ENCODE results near the gene PEX3. TPM values are rescaled to one million over a fixed set of nuclear protein-coding genes. Genes with fewer than 3 reads are reported as not detected.

Gene PEX3, protein sequence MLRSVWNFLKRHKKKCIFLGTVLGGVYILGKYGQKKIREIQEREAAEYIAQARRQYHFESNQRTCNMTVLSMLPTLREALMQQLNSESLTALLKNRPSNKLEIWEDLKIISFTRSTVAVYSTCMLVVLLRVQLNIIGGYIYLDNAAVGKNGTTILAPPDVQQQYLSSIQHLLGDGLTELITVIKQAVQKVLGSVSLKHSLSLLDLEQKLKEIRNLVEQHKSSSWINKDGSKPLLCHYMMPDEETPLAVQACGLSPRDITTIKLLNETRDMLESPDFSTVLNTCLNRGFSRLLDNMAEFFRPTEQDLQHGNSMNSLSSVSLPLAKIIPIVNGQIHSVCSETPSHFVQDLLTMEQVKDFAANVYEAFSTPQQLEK
- total RNA-seq (2012; rRNA removed) (13.3 and 16.4 TPM in 2 replicates), polyA plus RNA-seq (2012; rRNA removed) (13.7 and 15.1 TPM in 2 replicates), Bru-seq, nascent RNA (percentile 62 among the genes with signal in this experiment), BruChase-seq, experiment 1, labeled RNA remaining after a 6-hour chase (percentile 64 among the genes with signal in this experiment), BruChase-seq, experiment 2, labeled RNA remaining after a 2-hour chase (percentile 73 among the genes with signal in this experiment)
- polyA plus RNA-seq (2012; cell fraction: cytosol; rRNA removed) = 2.5 and 3.5 TPM in 2 replicates
- polyA plus RNA-seq (2012; cell fraction: nucleus; rRNA removed; ENCODE audit: low replicate concordance) = 1.1 and 9.8 TPM in 2 replicates
- long read RNA-seq, transcript PEX3-201 (12 exons, 1,969 nt) = major isoform, 28 of 34 reads
- long read RNA-seq, partial matches to known transcripts = 0 of 34 reads
- long read RNA-seq, other reads (novel, unspliced or antisense) = 6 of 34 reads

- H3K4me1 ChIP-seq (ENCODE audit: control insufficient read depth, insufficient read depth, low read length) = peaks cover 5% of the 10 kb centered on the region
- peak within 1 kb of the TSS; percentile 75 for H3K4me3 ChIP-seq (ENCODE audit: insufficient read depth, low read depth, low read length)
- peak within 1 kb of the TSS; percentile 42; the same call in 1 of the 2 replicates for H2BK20ac ChIP-seq (ENCODE audit: low read depth, low read length)
- peak within 1 kb of the TSS; percentile 70 to 93 for H4K8ac ChIP-seq (ENCODE audit: low read depth in 2 of 2, low read length in 2 of 2)
- H3K9ac ChIP-seq (ENCODE audit: low read depth, low read length) = peak within 1 kb of the TSS; percentile 87
- H3K36me3 ChIP-seq (ENCODE audit: control insufficient read depth, insufficient read depth, low read length) = peaks cover 2% of the 10 kb centered on the region; the same call in 1 of the 2 replicates
- no TSS peak for BruUV-seq (replicated peaks)
- peak within 1 kb of the TSS; percentile 71 for H3K27ac ChIP-seq (ENCODE audit: insufficient read depth, low read length)
- H3K27me3 ChIP-seq (ENCODE audit: control insufficient read depth, insufficient read depth, low read length) = no peaks in the 10 kb centered on the region
- H3K9me1 ChIP-seq (ENCODE audit: insufficient read depth, low read length) = no peaks in the 10 kb centered on the region
- in situ Hi-C loops (cut with MboI; ENCODE audit: low sequenced_read_pairs) = no loop called here
- intact Hi-C loops (cut with micrococcal nuclease) = loop anchor here (5.0 kb wide), 1 partner anchor 107 kb away; no protein-coding TSS in a partner anchor
- DNase-seq (peak; percentile 92), ATAC-seq (ENCODE audit: low read depth) (peak; percentile 99)
- CTCF ChIA-PET = interaction anchor here (0.6 kb wide), 2 partner anchors 34 to 863 kb away, joined by 3 to 9 read pairs; no protein-coding TSS in a partner anchor
- dilution Hi-C loops (cut with HindIII; ENCODE audit: low sequenced_read_pairs, unreplicated experiment) = no loop called here
- peak within 1 kb of the TSS; percentile 49 for H4K91ac ChIP-seq (ENCODE audit: insufficient read depth, low read depth, low read length)
- no peaks in the 10 kb centered on the region for H3K9me3 ChIP-seq (ENCODE audit: control insufficient read depth, insufficient read depth, low read length)
- H2AK5ac ChIP-seq (ENCODE audit: low read depth, low read length) = peak within 1 kb of the TSS; percentile 61; the same call in 1 of the 2 replicates
- H3K4me2 ChIP-seq (ENCODE audit: low read depth, low read length) = peak within 1 kb of the TSS; percentile 99
- H3K56ac ChIP-seq (ENCODE audit: extremely low read depth, insufficient read depth, low read length) = peak within 1 kb of the TSS; percentile 89
- H4K5ac ChIP-seq (ENCODE audit: low read depth, low read length) = peak within 1 kb of the TSS; percentile 44
- H4K20me1 ChIP-seq (ENCODE audit: insufficient read depth, low read length) = no peaks in the 10 kb centered on the region
- 2% methylated on average over 12 of the region's 56 CpGs; no CpG with 5 or more reads in 1 of the 2 experiments for WGBS, 2 experiments (ENCODE audit: extremely low coverage in 2 of 2, insufficient read length in 1 of 2)
- H3K18ac ChIP-seq (ENCODE audit: low read depth, low read length) = peak within 1 kb of the TSS; percentile 30
- H2BK15ac ChIP-seq (ENCODE audit: low read depth, low read length) = peak within 1 kb of the TSS; percentile 43; the same call in 1 of the 3 replicates
- peak within 1 kb of the TSS; percentile 91 for H3K23ac ChIP-seq (ENCODE audit: low read depth, low read length)
- peak within 1 kb of the TSS; percentile 93 for H2AFZ ChIP-seq (replicated peaks; ENCODE audit: low read length, poor library complexity)
- H2BK5ac ChIP-seq (ENCODE audit: low read depth, low read length, poor library complexity, severe bottlenecking) = peak within 1 kb of the TSS; percentile 47
- H3K79me1 ChIP-seq (ENCODE audit: low read depth in 1 of 2, low read length in 2 of 2) = peaks cover 11 to 41% of the 10 kb centered on the region in 2 experiments; a peak in 3 of 4 replicates
- H3K14ac ChIP-seq (replicated peaks; ENCODE audit: low read depth, low read length) = peak within 1 kb of the TSS; percentile 78
- peak within 1 kb of the TSS; percentile 81 for H2AK9ac ChIP-seq (replicated peaks; ENCODE audit: low read depth, low read length, poor library complexity)
- peak within 1 kb of the TSS; percentile 74 for H2BK120ac ChIP-seq (ENCODE audit: low read depth, low read length)
- POLR2A ChIA-PET (ENCODE audit: unreplicated experiment) = interaction anchor here (0.6 kb wide), 3 partner anchors 297 to 1186 kb away, joined by 4 to 7 read pairs (median 5); no protein-coding TSS in a partner anchor
- peak within 1 kb of the TSS; percentile 78 for H3K4ac ChIP-seq (ENCODE audit: low read depth, low read length)
- no peak; the same call in none of the 2 replicates for TF ChIP-seq USF2 (IDR thresholded peaks at IDR 0.05; ENCODE audit: low read depth, low read length)
- no peak for TF ChIP-seq MAFK (IDR thresholded peaks at IDR 0.05; ENCODE audit: low read depth, low read length)
- TF ChIP-seq NFE2L2 (IDR thresholded peaks at IDR 0.05; ENCODE audit: low read depth, low read length) = 0 out of 2 replicates have a peak, but pooled peaks have one; percentile 26
- no peak; the same call in 1 of the 2 replicates for TF ChIP-seq RFX5 (IDR thresholded peaks at IDR 0.05; ENCODE audit: low read depth, low read length)
- TF ChIP-seq, protein P1, sequence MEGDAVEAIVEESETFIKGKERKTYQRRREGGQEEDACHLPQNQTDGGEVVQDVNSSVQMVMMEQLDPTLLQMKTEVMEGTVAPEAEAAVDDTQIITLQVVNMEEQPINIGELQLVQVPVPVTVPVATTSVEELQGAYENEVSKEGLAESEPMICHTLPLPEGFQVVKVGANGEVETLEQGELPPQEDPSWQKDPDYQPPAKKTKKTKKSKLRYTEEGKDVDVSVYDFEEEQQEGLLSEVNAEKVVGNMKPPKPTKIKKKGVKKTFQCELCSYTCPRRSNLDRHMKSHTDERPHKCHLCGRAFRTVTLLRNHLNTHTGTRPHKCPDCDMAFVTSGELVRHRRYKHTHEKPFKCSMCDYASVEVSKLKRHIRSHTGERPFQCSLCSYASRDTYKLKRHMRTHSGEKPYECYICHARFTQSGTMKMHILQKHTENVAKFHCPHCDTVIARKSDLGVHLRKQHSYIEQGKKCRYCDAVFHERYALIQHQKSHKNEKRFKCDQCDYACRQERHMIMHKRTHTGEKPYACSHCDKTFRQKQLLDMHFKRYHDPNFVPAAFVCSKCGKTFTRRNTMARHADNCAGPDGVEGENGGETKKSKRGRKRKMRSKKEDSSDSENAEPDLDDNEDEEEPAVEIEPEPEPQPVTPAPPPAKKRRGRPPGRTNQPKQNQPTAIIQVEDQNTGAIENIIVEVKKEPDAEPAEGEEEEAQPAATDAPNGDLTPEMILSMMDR (conservative IDR thresholded peaks at IDR 0.05; ENCODE audit: low read depth, low read length) = no peak
- peak; percentile 90; the same call in 1 of the 2 replicates for TF ChIP-seq MXI1 (IDR thresholded peaks at IDR 0.05; ENCODE audit: borderline replicate concordance, low read depth, low read length)
- TF ChIP-seq FOS (IDR thresholded peaks at IDR 0.05; ENCODE audit: low read depth, low read length) = no peak
- 0 out of 2 replicates have a peak, but pooled peaks have one; percentile 14 for TF ChIP-seq RAD21 (IDR thresholded peaks at IDR 0.05; ENCODE audit: low read length)
- TF ChIP-seq CHD1 (IDR thresholded peaks at IDR 0.05; ENCODE audit: low read depth, low read length) = no peak
- TF ChIP-seq BHLHE40 (IDR thresholded peaks at IDR 0.05; ENCODE audit: low read depth, low read length) = peak; percentile 67
Measured at GRCh38 chr6:143450453-143451371, at the start of gene PEX3, which contains the start of gene ADAT2. Gene PEX3 (plus strand): TSS chr6:143450805. CDS start chr6:143451043, 238 bp downstream. Gene ADAT2 (minus strand): TSS chr6:143450695. CDS start chr6:143450658, 37 bp downstream.
